Ovary (tissue), 9 donors: Measurements from ENCODE around the gene AIG1. TPM values are rescaled to one million over a fixed set of nuclear protein-coding genes. Genes with fewer than 3 reads are reported as not detected.

Source experiments
- DNase-seq, 5 donors: peaks; one replicate each; pipeline ENCODE4 v3.0.0-alpha.2; 2019 to 2020
- H3K27ac ChIP-seq, 2 donors: fragments of 200-600 bp; one replicate each; pipeline versions ENCODE4 v1.5.1 to v1.8.0; 2019 to 2022
- H3K27me3 ChIP-seq: fragments of 200-600 bp; one replicate; pipeline ENCODE4 v1.8.0; 2022
- H3K36me3 ChIP-seq: fragments of 200-600 bp; sonication (generic); one replicate; pipeline ENCODE4 v1.5.1; 2019
- H3K4me1 ChIP-seq: one replicate; pipeline ENCODE4 v1.8.1; 2013; ENCODE audit warnings: mild to moderate bottlenecking, moderate library complexity; ENCODE audit not compliant: insufficient read depth
- H3K4me3 ChIP-seq: fragments of 200-600 bp; sonication (generic); one replicate; pipeline ENCODE4 v1.5.1; 2017
- H3K9me3 ChIP-seq, 2 donors: fragments of 200-600 bp in 1 of 2; sonication (generic) in 1 of 2; one replicate each; pipeline versions ENCODE4 v1.5.1 to v1.8.1; 2013 to 2019; ENCODE audit warnings: mild to moderate bottlenecking in 1 of 2, moderate library complexity in 1 of 2
- CTCF ChIP-seq, 3 donors: fragments of 450-650 bp in 2 of 3; fragments of 200-600 bp in 1 of 3; IDR thresholded peaks; one replicate each; pipeline versions ENCODE4 v1.5.1 to v1.8.0; 2016 to 2022; ENCODE audit warnings: antibody characterized with exemption in 3 of 3, mild to moderate bottlenecking in 1 of 3
- EP300 ChIP-seq: sonication (generic); formaldehyde crosslinking; IDR thresholded peaks from one replicate; pipeline ENCODE4 v1.6.1; 2017; ENCODE audit warnings: antibody characterized with exemption
- POLR2A ChIP-seq: fragments of 450-650 bp; IDR thresholded peaks from one replicate; pipeline ENCODE4 v1.6.1; 2017; ENCODE audit warnings: antibody characterized with exemption, mild to moderate bottlenecking, moderate library complexity
- WGBS, 3 donors: extraction: QIAGEN DNeasy Blood & Tissue Kit in 1 of 3; methylation state at CpG; one replicate each; pipeline versions ENCODE4 v1.1.5 to v1.1.7; 2013 to 2017; 5-methylcytosine and 5-hydroxymethylcytosine counted together
- intact Hi-C, 4 donors: fragments of 100-400 bp; cut with DNase I; formaldehyde crosslinking; loops; one replicate each; pipeline versions ENCODE4 v1.11.0 to v1.15.1; 2022 to 2023
- polyA plus RNA-seq, 2 donors: library from polyadenylated mRNA; stranded (reverse); fragments of 200-250 nt in 1 of 2; fragments of 350-450 nt in 1 of 2; fragmentation: Illumina TruSeq in 1 of 2; extraction: RNeasy Lipid Tissue Mini Kit (QIAGEN cat#74804) in 1 of 2; gene quantifications; one replicate each; pipeline ENCODE4 v1.2.3, GENCODE V29; 2013 to 2014
- total RNA-seq, 7 donors: library from RNA; depleted of rRNA in 2 of 7; stranded (reverse); fragments of >200 nt in 2 of 7; fragmentation: NEBNext Ultra II Directional in 3 of 7; extraction: Animal tissue kit (Norgen Biotek cat#: 25700) in 3 of 7; gene quantifications; one replicate each; pipeline versions ENCODE4 v1.1.0 to v1.2.4, GENCODE V29; 2016 to 2023
- donor health status: DM: no; HTN: no; CAD: no; lungs with moderate emphysema.
- donor health status: DM: no; HTN: no; CAD: no.
- donor health status: Bipolar disorder and iron deficiency.
- donor health status: DM: yes; HTN: yes; CAD: no.
- donor health status: DM: no; HTN: no; CAD: no.
- donor health status: DM: yes; HTN: yes; CAD: no.

The AIG1 gene
- total and polyA plus RNA-seq, 9 donors = 27.8 to 91.0 (median 37.3) TPM

- 82 to 86% (median 85%) methylated on average over 4 of the region's 4 CpGs for WGBS, 3 donors
- TF ChIP-seq POLR2A (no peak), EP300 (no peak), CTCF (IDR thresholded peaks at IDR 0.05) (no peak)
- no peak for DNase-seq
- intact Hi-C loops = no loop called here
- Histone ChIP-seq H3K4me1 (no peaks in the 10 kb centered on the region), H3K9me3 (no peaks in the 10 kb centered on the region), H3K27ac (no peak overlapping the region), H3K4me3 (no peak overlapping the region), H3K27me3 (no peaks in the 10 kb centered on the region), H3K36me3 (no peaks in the 10 kb centered on the region)
Measured at GRCh38 chr6:143112084-143112768, 51.5 kb downstream of the AIG1 start.

- intact Hi-C loops = no loop called here
- Histone ChIP-seq H3K27ac (no peak overlapping the region), H3K27me3 (no peaks in the 10 kb centered on the region), H3K9me3 (no peaks in the 10 kb centered on the region), H3K36me3 (no peaks in the 10 kb centered on the region), H3K4me3 (no peak overlapping the region), H3K4me1 (no peaks in the 10 kb centered on the region)
- WGBS, 3 donors = 91 to 93% (median 93%) methylated on average over 5 of the region's 5 CpGs
- DNase-seq = no peak
- TF ChIP-seq EP300 = no peak
- no peak for TF ChIP-seq POLR2A
- no peak for TF ChIP-seq CTCF (IDR thresholded peaks at IDR 0.05)
Measured at GRCh38 chr6:143112837-143113236, 52.1 kb downstream of the AIG1 start.

GRCh38 chr6:143115728-143116127 lies 55.0 kb downstream of the AIG1 start:
- intact Hi-C loops = no loop called here
- Histone ChIP-seq H3K36me3 (no peaks in the 10 kb centered on the region), H3K9me3 (no peaks in the 10 kb centered on the region), H3K4me3 (no peak overlapping the region), H3K27me3 (no peaks in the 10 kb centered on the region), H3K4me1 (no peaks in the 10 kb centered on the region), H3K27ac (no peak overlapping the region)
- no peak for DNase-seq
- WGBS, 3 donors = 84 to 86% (median 85%) methylated on average over 3 of the region's 3 CpGs
- TF ChIP-seq EP300 = no peak
- no peak for TF ChIP-seq POLR2A
- no peak for TF ChIP-seq CTCF (IDR thresholded peaks at IDR 0.05)

GRCh38 chr6:143117108-143117507 lies 56.4 kb downstream of the AIG1 start:
- no peak for TF ChIP-seq EP300
- TF ChIP-seq POLR2A = no peak
- TF ChIP-seq CTCF (IDR thresholded peaks at IDR 0.05) = no peak
- Histone ChIP-seq H3K36me3 (no peaks in the 10 kb centered on the region), H3K9me3 (no peaks in the 10 kb centered on the region), H3K4me1 (no peaks in the 10 kb centered on the region), H3K4me3 (no peak overlapping the region), H3K27ac (no peak overlapping the region), H3K27me3 (no peaks in the 10 kb centered on the region)
- 86 to 100% (median 96%) methylated on average over 1 of the region's 1 CpG for WGBS, 3 donors
- no peak for DNase-seq
- intact Hi-C loops = no loop called here
